ENCODE results near the gene DCUN1D3. TPM values are rescaled to one million over a fixed set of nuclear protein-coding genes. Genes with fewer than 3 reads are reported as not detected.

DCUN1D3 gene
- total RNA-seq, 1 experiment from 2014 or later = 16.4 TPM

DNA sequence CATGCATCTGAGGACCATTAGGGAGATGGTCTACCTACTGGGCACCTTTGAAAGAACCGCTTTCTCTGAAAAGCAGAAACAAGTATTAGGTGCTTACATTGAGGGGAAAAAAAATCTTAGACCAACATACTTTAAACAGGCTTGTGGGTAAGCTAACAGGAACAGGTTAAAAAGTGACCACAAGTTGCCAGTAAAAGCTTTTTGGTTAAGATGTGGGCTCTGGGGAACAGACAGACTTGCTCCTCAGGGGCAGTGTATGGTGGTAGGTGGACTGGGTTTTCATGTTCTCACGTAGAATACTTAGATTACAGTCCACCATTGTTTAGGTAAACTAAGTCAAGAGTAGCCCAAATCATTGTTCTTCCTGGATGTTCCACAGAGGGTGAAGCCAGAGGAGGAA, 52.6 kb downstream of the DCUN1D3 start:
- CTCF ChIA-PET = interaction anchor here (1.2 kb wide), 1 partner anchor 236 kb away, joined by 5 read pairs; no protein-coding TSS in a partner anchor

GRCh38 chr16:20846551-20846950, 53.6 kb downstream of the DCUN1D3 start:
- CTCF ChIA-PET = no interaction called here
- no TSS peak for BruUV-seq (replicated peaks)
- RAD21 ChIA-PET (ENCODE audit: low non-redundant PET in 1 of 2, low total read pairs in 2 of 2, uncharacterized antibody in 2 of 2, unreplicated experiment in 2 of 2) = no interaction called here

More for the DNA sequence above, 52.6 kb downstream of the DCUN1D3 start:
- no peaks in the 10 kb centered on the region for H3K27me3 ChIP-seq (ENCODE audit: insufficient read depth, low read length)
- no peaks in the 10 kb centered on the region for H3K9me2 ChIP-seq (ENCODE audit: insufficient read depth)
- H3K9me3 ChIP-seq (ENCODE audit: control insufficient read depth in 1 of 2, insufficient read depth in 1 of 2, low read depth in 1 of 2, low read length in 2 of 2) = no peaks in the 10 kb centered on the region
- ChIA-PET RAD21 (ENCODE audit: low non-redundant PET in 1 of 2, low total read pairs in 2 of 2, uncharacterized antibody in 2 of 2, unreplicated experiment in 2 of 2) (no interaction called here), POLR2A (no interaction called here)
- intact Hi-C loops (cut with micrococcal nuclease) = no loop called here
- H3K79me2 ChIP-seq (ENCODE audit: insufficient read depth, low read length) = no peaks in the 10 kb centered on the region
- DNase-seq (ENCODE audit: low read depth, low spot score) (no peak), ATAC-seq (no peak)
- H3K4me3 ChIP-seq (replicated peaks in 1 of 2; ENCODE audit: low read depth in 1 of 2, low read length in 2 of 2) = no peak overlapping the region
- H3K27ac ChIP-seq (ENCODE audit: low read depth, low read length) = no peak overlapping the region
- BruUV-seq (replicated peaks) = no TSS peak
- H3K9ac ChIP-seq (ENCODE audit: low read length) = no peak overlapping the region
- no peak overlapping the region for H3K4me2 ChIP-seq (ENCODE audit: low read length)
- no peaks in the 10 kb centered on the region for H4K20me1 ChIP-seq (ENCODE audit: insufficient read depth)
- H3K36me3 ChIP-seq (ENCODE audit: control insufficient read depth in 1 of 2, insufficient read depth in 2 of 2, low read length in 2 of 2) = no peaks in the 10 kb centered on the region; a peak in 1 of 4 replicates
- TF ChIP-seq CEBPB (IDR thresholded peaks at IDR 0.05; ENCODE audit: low read depth) (no peak), YY1 (IDR thresholded peaks at IDR 0.05; ENCODE audit: extremely low read depth, insufficient replicate concordance, low read depth, low read length) (no peak), FOSL1 (IDR thresholded peaks at IDR 0.05; ENCODE audit: low read depth) (no peak)
- H2AFZ ChIP-seq (ENCODE audit: low read depth, low read length, poor library complexity, severe bottlenecking) = no peak overlapping the region
- peaks cover 16 to 18% of the 10 kb centered on the region in 2 experiments for H3K4me1 ChIP-seq (ENCODE audit: control insufficient read depth in 1 of 2, insufficient read depth in 2 of 2, low read length in 2 of 2)

More at GRCh38 chr16:20846551-20846950, 53.6 kb downstream of the DCUN1D3 start:
- no peak overlapping the region for H2AFZ ChIP-seq (ENCODE audit: low read depth, low read length, poor library complexity, severe bottlenecking)
- H3K79me2 ChIP-seq (ENCODE audit: insufficient read depth, low read length) = no peaks in the 10 kb centered on the region
- no peak overlapping the region for H3K9ac ChIP-seq (ENCODE audit: low read length)
- no peak overlapping the region for H3K4me3 ChIP-seq (replicated peaks in 1 of 2; ENCODE audit: low read depth in 1 of 2, low read length in 2 of 2)
- H3K36me3 ChIP-seq (ENCODE audit: control insufficient read depth in 1 of 2, insufficient read depth in 2 of 2, low read length in 2 of 2) = no peaks in the 10 kb centered on the region; a peak in 1 of 4 replicates
- H3K4me1 ChIP-seq (ENCODE audit: control insufficient read depth in 1 of 2, insufficient read depth in 2 of 2, low read length in 2 of 2) = peaks cover 6 to 8% of the 10 kb centered on the region in 2 experiments
- TF ChIP-seq SRF (IDR thresholded peaks at IDR 0.05; ENCODE audit: low read depth) (no peak), FOSL1 (IDR thresholded peaks at IDR 0.05; ENCODE audit: low read depth) (no peak), ZBTB33 (IDR thresholded peaks at IDR 0.05; ENCODE audit: extremely low read depth, insufficient replicate concordance, low read length) (no peak), POLR2A (IDR thresholded peaks at IDR 0.05; ENCODE audit: borderline replicate concordance, extremely low read depth, insufficient read depth, insufficient read length) (no peak), ELF1 (IDR thresholded peaks at IDR 0.05; ENCODE audit: borderline replicate concordance, low read depth) (no peak)
- no peak overlapping the region for H3K4me2 ChIP-seq (ENCODE audit: low read length)
- POLR2A ChIA-PET = no interaction called here
- no peaks in the 10 kb centered on the region for H3K9me3 ChIP-seq (ENCODE audit: control insufficient read depth in 1 of 2, insufficient read depth in 1 of 2, low read depth in 1 of 2, low read length in 2 of 2)
- H4K20me1 ChIP-seq (ENCODE audit: insufficient read depth) = no peaks in the 10 kb centered on the region
- no peaks in the 10 kb centered on the region for H3K27me3 ChIP-seq (ENCODE audit: insufficient read depth, low read length)
- intact Hi-C loops (cut with micrococcal nuclease) = no loop called here
- no peaks in the 10 kb centered on the region for H3K9me2 ChIP-seq (ENCODE audit: insufficient read depth)
- ATAC-seq (no peak), DNase-seq (ENCODE audit: low read depth, low spot score) (no peak)
- H3K27ac ChIP-seq (ENCODE audit: low read depth, low read length) = no peak overlapping the region
